ENCODE measurements around the gene ADCYAP1R1. TPM values are rescaled to one million over a fixed set of nuclear protein-coding genes. Genes with fewer than 3 reads are reported as not detected.
A peak's percentile ranks its signal among the peaks of the same experiment; 100 is the strongest.

The ADCYAP1R1 gene
- total RNA-seq, 1 donor from 2014 or later: not detected

DNA sequence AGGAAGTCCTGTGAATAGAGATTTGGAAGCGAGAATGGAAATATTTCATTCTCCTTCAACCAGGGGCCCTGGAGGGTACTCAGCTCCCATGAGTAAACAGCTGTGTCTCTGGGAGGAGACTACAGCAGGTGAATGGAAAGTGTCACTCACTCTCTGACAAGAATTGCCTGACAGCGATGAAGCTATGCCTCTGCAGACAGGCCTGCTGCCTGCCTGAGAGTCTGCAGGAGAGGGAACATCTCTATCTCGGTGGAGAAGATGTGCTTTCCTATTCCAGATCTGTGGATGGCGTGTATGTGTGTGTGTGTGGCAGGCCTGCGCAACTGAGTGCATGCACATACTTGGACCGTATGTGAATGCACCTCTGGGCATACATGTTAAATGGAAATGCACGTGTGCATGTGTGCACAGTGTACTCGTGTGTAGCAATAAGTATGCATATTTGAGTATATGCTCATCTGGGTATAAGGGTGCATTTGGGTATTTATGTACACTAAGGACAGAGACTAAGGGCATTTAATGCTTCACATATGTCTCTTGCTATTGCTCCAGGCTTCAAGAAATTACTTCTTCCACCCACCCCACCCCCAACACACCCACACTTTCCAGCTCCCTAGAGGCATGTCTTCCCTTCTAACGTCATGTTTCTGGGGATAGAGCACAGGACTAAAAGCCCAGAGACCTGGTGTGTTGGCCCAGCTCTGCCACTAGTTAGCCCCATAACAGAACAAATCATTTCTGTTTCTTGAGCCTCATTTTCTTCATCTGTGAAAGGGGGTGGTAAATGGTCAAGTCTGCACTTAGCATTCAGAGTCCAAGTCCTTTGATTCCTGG, 4.6 kb upstream of the ADCYAP1R1 start:
- Mint-ChIP-seq H3K4me3 (ENCODE audit: low read depth) (no peak overlapping the region), H3K27ac (no peak overlapping the region), H3K27me3 (peaks cover 42% of the 10 kb centered on the region), H3K9me3 (ENCODE audit: low read depth) (no peaks in the 10 kb centered on the region), H3K36me3 (ENCODE audit: insufficient read depth) (no peaks in the 10 kb centered on the region), H3K4me1 (ENCODE audit: low read depth) (peaks cover 8% of the 10 kb centered on the region)
- DNase-seq (ENCODE audit: low spot score, unreplicated experiment): no peak
- TF ChIP-seq, protein P1, sequence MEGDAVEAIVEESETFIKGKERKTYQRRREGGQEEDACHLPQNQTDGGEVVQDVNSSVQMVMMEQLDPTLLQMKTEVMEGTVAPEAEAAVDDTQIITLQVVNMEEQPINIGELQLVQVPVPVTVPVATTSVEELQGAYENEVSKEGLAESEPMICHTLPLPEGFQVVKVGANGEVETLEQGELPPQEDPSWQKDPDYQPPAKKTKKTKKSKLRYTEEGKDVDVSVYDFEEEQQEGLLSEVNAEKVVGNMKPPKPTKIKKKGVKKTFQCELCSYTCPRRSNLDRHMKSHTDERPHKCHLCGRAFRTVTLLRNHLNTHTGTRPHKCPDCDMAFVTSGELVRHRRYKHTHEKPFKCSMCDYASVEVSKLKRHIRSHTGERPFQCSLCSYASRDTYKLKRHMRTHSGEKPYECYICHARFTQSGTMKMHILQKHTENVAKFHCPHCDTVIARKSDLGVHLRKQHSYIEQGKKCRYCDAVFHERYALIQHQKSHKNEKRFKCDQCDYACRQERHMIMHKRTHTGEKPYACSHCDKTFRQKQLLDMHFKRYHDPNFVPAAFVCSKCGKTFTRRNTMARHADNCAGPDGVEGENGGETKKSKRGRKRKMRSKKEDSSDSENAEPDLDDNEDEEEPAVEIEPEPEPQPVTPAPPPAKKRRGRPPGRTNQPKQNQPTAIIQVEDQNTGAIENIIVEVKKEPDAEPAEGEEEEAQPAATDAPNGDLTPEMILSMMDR (IDR thresholded peaks at IDR 0.05; ENCODE audit: unreplicated experiment): no peak

DNA sequence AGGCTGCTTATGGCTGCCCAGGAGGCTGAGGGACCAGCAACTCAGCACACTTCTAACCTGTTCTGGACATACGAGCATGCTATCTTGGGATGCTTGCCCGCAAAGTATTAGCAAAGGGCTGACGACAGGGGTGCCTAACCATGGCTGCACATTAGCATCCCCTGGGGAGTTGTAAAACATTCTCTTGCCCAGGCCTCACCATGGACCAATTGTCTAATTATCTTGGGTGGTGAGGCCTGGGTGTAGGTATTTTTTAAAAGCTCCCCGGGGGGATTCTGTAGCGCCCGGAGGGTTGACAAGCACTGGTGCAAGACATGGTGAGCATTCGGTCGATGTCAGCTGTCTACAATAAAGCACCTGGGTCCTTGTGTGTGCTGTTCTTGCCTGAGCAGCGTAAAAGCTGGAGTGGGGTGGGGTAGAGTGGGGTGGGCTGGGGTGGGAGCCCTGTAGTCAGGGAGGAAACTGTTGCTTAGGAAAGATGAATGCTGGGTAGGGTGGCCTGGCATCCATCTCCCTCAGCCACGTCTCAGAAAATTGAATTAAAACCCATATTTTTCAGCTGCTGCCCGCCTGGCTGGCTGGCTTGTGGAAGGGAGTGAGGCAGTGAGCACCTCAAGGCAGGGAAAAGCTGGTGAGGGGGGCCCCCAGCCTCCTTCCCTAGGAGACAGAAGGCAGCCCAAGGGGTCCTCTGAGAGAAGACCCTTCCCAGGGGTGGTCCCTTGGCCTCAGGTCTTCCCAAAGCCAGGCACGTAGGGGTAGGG, 2.9 kb upstream of the ADCYAP1R1 start:
- no peak for DNase-seq (ENCODE audit: low spot score, unreplicated experiment)
- H3K4me1 Mint-ChIP-seq (ENCODE audit: low read depth): peaks cover 4% of the 10 kb centered on the region
- no peaks in the 10 kb centered on the region for H3K9me3 Mint-ChIP-seq (ENCODE audit: low read depth)
- peaks cover 51% of the 10 kb centered on the region for H3K27me3 Mint-ChIP-seq
- TF ChIP-seq, protein P1 (IDR thresholded peaks at IDR 0.05; ENCODE audit: unreplicated experiment): no peak
- H3K27ac Mint-ChIP-seq: no peak overlapping the region
- H3K4me3 Mint-ChIP-seq (ENCODE audit: low read depth): no peak overlapping the region
- no peaks in the 10 kb centered on the region for H3K36me3 Mint-ChIP-seq (ENCODE audit: insufficient read depth)

DNA sequence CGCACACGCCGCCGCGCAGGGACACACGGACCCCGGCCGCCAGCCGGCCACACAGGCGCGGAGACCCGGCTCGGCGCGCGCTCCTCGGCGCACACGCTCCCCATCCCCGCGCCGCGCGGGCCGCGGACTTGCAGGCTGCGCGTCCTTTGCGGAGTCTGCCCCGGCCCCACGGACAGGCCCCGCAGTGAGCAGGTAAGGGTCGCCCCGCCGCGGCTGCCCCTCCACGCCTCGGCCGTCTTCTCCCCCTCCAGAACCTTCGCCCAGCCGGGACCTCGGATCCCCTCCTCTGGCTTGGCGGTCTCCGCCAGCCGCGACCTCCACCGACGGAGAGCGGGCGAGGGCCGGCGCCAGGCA, 356 bp downstream of the ADCYAP1R1 start:
- TF ChIP-seq, protein P1 (IDR thresholded peaks at IDR 0.05; ENCODE audit: unreplicated experiment): no peak
- H3K9me3 Mint-ChIP-seq (ENCODE audit: low read depth): no peaks in the 10 kb centered on the region
- H3K27ac Mint-ChIP-seq: no peak overlapping the region
- peaks cover 75% of the 10 kb centered on the region for H3K27me3 Mint-ChIP-seq
- no peak for DNase-seq (ENCODE audit: low spot score, unreplicated experiment)
- peaks cover 4% of the 10 kb centered on the region for H3K4me1 Mint-ChIP-seq (ENCODE audit: low read depth)
- H3K4me3 Mint-ChIP-seq (ENCODE audit: low read depth): peak overlapping the region; percentile 63
- no peaks in the 10 kb centered on the region for H3K36me3 Mint-ChIP-seq (ENCODE audit: insufficient read depth)

DNA sequence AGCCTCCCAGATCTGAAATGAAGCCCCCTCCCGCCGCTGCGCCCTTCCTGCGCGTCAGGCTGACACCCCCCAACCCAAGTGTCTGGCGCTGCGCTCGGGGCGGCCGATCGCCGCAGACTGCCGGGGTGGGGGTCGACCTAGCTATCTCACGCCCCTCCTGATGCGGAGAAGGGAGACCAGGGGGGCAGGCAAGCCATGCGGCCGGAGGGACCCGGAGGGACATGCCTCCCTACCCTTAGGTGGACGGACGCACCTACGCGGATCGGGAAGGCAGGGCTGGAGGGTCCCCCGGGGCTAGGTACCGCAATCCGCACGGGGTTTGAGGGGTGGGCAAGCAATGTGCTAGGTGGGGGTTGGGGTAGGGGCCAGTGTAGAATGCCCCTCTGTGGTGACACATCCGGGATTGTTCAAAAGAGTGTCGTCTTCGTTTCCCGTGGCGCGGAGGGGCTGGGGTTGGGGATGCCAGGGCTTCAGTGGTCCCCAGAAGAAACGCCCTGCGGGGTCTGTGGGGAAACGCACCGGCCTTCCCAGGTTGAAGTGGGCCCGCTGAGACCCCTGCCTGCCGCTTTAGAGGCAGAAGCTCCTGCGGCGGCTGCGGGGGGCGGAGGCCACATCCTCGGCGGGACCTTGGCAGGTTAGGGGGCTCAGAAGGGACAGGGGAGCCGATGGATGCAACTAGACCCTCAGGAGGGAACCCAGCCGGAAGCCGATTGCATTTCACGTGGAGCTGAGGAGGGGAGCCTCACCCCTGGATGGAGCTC, 913 bp downstream of the ADCYAP1R1 start:
- Mint-ChIP-seq H3K4me3 (ENCODE audit: low read depth) (peak overlapping the region; percentile 63), H3K9me3 (ENCODE audit: low read depth) (no peaks in the 10 kb centered on the region), H3K4me1 (ENCODE audit: low read depth) (peaks cover 4% of the 10 kb centered on the region), H3K36me3 (ENCODE audit: insufficient read depth) (no peaks in the 10 kb centered on the region), H3K27ac (no peak overlapping the region), H3K27me3 (peaks cover 81% of the 10 kb centered on the region)
- TF ChIP-seq, protein P1 (IDR thresholded peaks at IDR 0.05; ENCODE audit: unreplicated experiment): no peak
- no peak for DNase-seq (ENCODE audit: low spot score, unreplicated experiment)

DNA sequence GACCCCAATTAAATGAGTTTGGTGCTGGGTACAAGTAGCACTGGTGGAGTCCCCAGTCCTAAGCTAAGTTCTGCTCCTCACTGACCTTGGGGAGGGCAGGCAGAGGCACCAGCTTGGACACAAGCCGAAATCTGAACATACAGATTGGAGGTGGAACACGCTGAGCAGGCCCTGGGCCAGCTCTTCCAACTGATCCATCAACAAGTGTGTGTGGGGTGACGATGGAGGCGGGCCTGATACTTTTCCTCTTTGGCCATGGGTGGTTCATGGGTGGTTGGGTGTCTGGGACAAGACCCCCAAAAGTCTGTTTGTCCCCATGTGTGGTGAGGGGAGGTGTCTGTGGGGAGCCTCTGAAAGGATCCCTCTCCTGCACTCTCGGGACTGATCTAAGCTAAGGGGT, 1.9 kb downstream of the ADCYAP1R1 start:
- Mint-ChIP-seq H3K27me3 (peaks cover 84% of the 10 kb centered on the region), H3K4me1 (ENCODE audit: low read depth) (peaks cover 4% of the 10 kb centered on the region), H3K9me3 (ENCODE audit: low read depth) (no peaks in the 10 kb centered on the region), H3K27ac (no peak overlapping the region), H3K4me3 (ENCODE audit: low read depth) (peak overlapping the region; percentile 33), H3K36me3 (ENCODE audit: insufficient read depth) (no peaks in the 10 kb centered on the region)
- DNase-seq (ENCODE audit: low spot score, unreplicated experiment): no peak
- TF ChIP-seq, protein P1 (IDR thresholded peaks at IDR 0.05; ENCODE audit: unreplicated experiment): no peak
